Right renal pelvis (tissue), 4 donors: ENCODE measurements around the gene NEK7. TPM values are rescaled to one million over a fixed set of nuclear protein-coding genes. Genes with fewer than 3 reads are reported as not detected.

Experiments used
- polyA plus RNA-seq, 4 donors: library from polyadenylated mRNA; unstranded; fragments of 120-200 nt; gene quantifications; one replicate each; pipeline ENCODE4 v1.2.1, GENCODE V29; 2013; ENCODE audit not compliant: insufficient read length in 4 of 4

The NEK7 gene
- polyA plus RNA-seq, 4 donors, result 48.3 to 63.3 (median 58.3) TPM

Other genes starting within 250 kb of the NEK7 start
- under 1 TPM in 2 of 4 donors, not detected in 2; 0.06 to 0.14 TPM for gene LHX9, start 239.6 kb upstream of the NEK7 start, polyA plus RNA-seq